ENCODE measurements around the gene IFNAR2.
"Not testable (repeated sequence)": the region's sequence is repeated elsewhere in the genome, so short reads cannot be mapped to it uniquely, and the experiment has no call there.

The IFNAR2 gene

GRCh38 chr21:33240404-33240803, 10.7 kb downstream of the IFNAR2 start:
- no peak for FAIRE-seq

GRCh38 chr21:33241846-33242245, 12.1 kb downstream of the IFNAR2 start:
- DNase-seq (ENCODE audit: insufficient read length, low spot score) (no peak), FAIRE-seq (no peak)

More at GRCh38 chr21:33240404-33240803, 10.7 kb downstream of the IFNAR2 start:
- no peak for DNase-seq (ENCODE audit: insufficient read length, low spot score)

GRCh38 chr21:33242846-33243245, 13.1 kb downstream of the IFNAR2 start:
- not testable (repeated sequence) for FAIRE-seq; DNase-seq (ENCODE audit: insufficient read length, low spot score)

GRCh38 chr21:33244082-33244778, 14.5 kb downstream of the IFNAR2 start:
- FAIRE-seq (no peak), DNase-seq (ENCODE audit: insufficient read length, low spot score) (no peak)

GRCh38 chr21:33244779-33245105, 15.0 kb downstream of the IFNAR2 start:
- DNase-seq (ENCODE audit: insufficient read length, low spot score): no peak

GRCh38 chr21:33245289-33245918, 15.7 kb downstream of the IFNAR2 start:
- FAIRE-seq: no peak
- DNase-seq (ENCODE audit: insufficient read length, low spot score): no peak

More at GRCh38 chr21:33244779-33245105, 15.0 kb downstream of the IFNAR2 start:
- FAIRE-seq: no peak

- FAIRE-seq (no peak), DNase-seq (ENCODE audit: insufficient read length, low spot score) (no peak)
These were observed 16.8 kb downstream of the IFNAR2 start for GRCh38 chr21:33246506-33246905.

- FAIRE-seq (no peak), DNase-seq (ENCODE audit: insufficient read length, low spot score) (no peak)
These were observed 17.2 kb downstream of the IFNAR2 start for GRCh38 chr21:33246963-33247362.

- FAIRE-seq (no peak), DNase-seq (ENCODE audit: insufficient read length, low spot score) (no peak)
These were observed 17.9 kb downstream of the IFNAR2 start for GRCh38 chr21:33247599-33247998.

GRCh38 chr21:33249331-33250002, 19.7 kb downstream of the IFNAR2 start:
- no peak for FAIRE-seq
- no peak for DNase-seq (ENCODE audit: insufficient read length, low spot score)

- DNase-seq (ENCODE audit: insufficient read length, low spot score) (no peak), FAIRE-seq (no peak)
These were observed 21.4 kb downstream of the IFNAR2 start for GRCh38 chr21:33251119-33251518.

GRCh38 chr21:33253382-33253781, 23.6 kb downstream of the IFNAR2 start:
- FAIRE-seq: not testable (repeated sequence)

GRCh38 chr21:33254766-33255165, 25.0 kb downstream of the IFNAR2 start:
- FAIRE-seq (no peak), DNase-seq (ENCODE audit: insufficient read length, low spot score) (no peak)

More at GRCh38 chr21:33253382-33253781, 23.6 kb downstream of the IFNAR2 start:
- not testable (repeated sequence) for DNase-seq (ENCODE audit: insufficient read length, low spot score)

GRCh38 chr21:33255404-33255803, 25.7 kb downstream of the IFNAR2 start:
- no peak for FAIRE-seq

GRCh38 chr21:33256019-33256418, 26.3 kb downstream of the IFNAR2 start:
- DNase-seq (ENCODE audit: insufficient read length, low spot score) (no peak), FAIRE-seq (no peak)

More at GRCh38 chr21:33255404-33255803, 25.7 kb downstream of the IFNAR2 start:
- DNase-seq (ENCODE audit: insufficient read length, low spot score): no peak

GRCh38 chr21:33257094-33257803, 27.5 kb downstream of the IFNAR2 start:
- FAIRE-seq (no peak), DNase-seq (ENCODE audit: insufficient read length, low spot score) (no peak)

- no peak for FAIRE-seq
- DNase-seq (ENCODE audit: insufficient read length, low spot score): no peak
These were observed 28.7 kb downstream of the IFNAR2 start for GRCh38 chr21:33258475-33258874.

GRCh38 chr21:33259428-33259827, 29.7 kb downstream of the IFNAR2 start:
- DNase-seq (ENCODE audit: insufficient read length, low spot score) (no peak), FAIRE-seq (no peak)

- DNase-seq (ENCODE audit: insufficient read length, low spot score) (no peak), FAIRE-seq (no peak)
These were observed 30.3 kb downstream of the IFNAR2 start for GRCh38 chr21:33259995-33260394.

- DNase-seq (ENCODE audit: insufficient read length, low spot score) (no peak), FAIRE-seq (no peak)
These were observed 31.9 kb downstream of the IFNAR2 start for GRCh38 chr21:33261635-33262034.

GRCh38 chr21:33262921-33263320, 33.2 kb downstream of the IFNAR2 start:
- no peak for FAIRE-seq
- DNase-seq (ENCODE audit: insufficient read length, low spot score): no peak
